HPDE6-E6E7 (cell line): ENCODE results near the gene HOXD8.

Experiments
- DNase-seq: peaks from one replicate; pipeline ENCODE4 v3.0.0; 2011; ENCODE audit warnings: missing footprints; ENCODE audit errors: extremely low spot score

Gene HOXD8

DNA sequence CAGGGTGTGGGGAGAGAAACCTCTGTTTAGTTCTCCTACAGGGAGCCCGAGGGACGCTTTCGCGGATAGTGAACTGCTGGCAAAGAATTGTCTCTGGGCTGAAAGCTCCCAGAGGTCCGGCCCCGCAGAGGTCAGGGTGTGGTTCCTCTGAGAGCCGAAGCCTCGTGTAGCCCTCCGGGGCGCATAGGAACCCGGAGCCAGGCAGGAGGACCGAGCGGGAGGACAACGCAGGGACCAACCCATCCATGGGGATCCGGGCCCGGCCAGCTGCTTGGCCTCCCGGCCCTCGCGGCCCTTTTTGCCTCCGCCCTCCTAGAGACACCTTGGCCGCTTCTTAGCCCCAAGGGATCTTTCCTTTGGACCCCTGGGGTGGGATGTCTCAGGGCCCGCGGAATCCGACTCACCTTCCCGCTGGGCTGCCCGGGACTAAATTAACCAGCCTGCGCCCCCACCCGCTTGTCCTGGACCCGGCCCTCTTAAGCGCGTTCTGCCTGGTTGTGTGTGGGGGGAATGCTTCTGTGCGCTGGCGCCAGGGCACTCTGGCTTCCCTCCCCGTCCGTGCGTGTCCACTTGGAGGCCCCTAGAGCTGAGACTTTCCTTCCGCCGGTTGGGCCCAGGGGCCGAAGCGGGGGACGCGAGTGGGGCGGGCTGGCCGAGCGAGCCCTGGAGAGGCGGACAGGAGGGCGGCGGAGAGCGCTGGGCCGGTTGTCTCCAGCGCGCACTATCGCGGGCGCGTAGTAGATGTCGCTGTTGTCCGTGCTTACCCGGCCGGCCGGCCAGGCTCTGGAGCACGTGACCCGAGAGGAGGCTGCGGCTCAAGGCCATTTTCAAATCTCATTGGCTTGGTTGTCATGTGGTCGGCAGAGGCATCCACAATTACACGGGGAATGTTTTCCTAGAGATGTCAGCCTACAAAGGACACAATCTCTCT is 13.4 kb upstream of the HOXD8 start, which contains the start of gene HOXD10:
Gene HOXD10, plus strand, starts transcription at position 896 of the 931 bp plus-strand sequence. CDS start 56 bp downstream, outside the sequence.
- DNase-seq = no peak

DNA sequence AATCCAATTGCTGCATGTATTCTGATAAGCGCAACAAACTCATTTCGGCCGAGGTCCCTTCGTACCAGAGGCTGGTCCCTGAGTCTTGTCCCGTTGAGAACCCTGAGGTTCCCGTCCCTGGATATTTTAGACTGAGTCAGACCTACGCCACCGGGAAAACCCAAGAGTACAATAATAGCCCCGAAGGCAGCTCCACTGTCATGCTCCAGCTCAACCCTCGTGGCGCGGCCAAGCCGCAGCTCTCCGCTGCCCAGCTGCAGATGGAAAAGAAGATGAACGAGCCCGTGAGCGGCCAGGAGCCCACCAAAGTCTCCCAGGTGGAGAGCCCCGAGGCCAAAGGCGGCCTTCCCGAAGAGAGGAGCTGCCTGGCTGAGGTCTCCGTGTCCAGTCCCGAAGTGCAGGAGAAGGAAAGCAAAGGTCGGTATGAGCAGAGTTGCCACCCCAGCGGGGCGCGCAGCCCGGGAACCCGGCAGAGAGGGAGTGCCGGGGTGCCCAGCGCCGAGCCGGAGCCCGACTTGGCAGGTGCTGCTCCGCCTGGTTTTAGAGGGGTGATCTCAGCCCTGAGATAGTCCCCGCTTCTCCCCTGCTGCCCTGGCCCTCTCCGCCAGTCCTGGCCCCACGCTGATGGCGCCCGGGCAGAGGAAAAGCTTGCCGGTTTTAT is 12.2 kb upstream of the HOXD8 start:
- DNase-seq = no peak

DNA sequence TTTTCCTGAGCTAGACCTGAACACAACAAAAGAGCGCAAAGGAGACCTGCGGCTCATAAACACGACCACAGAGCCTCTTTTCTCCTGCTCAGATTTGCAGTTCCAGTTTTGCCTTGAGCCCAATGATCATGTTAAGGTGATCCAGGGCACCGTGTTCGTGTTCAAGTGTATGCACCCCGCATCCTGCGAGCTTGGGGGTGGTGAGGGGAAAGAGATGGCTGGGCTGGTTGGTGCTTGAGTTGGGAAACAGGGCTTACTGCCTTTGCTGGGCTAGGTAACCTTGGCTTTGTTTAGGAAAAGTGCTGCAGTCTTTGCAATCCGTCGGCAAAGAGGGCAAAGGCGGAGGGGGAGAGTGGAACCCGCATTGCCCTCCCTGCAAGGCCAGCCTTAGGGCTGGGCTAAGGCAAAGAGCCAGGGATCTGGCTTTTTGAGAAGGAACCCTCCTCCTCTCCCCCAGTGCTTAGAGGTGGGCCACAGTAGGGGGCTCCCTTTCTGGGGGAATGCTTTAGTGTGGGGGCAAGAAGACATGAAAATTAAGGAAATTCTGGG is 11.6 kb upstream of the HOXD8 start:
- DNase-seq = no peak

DNA sequence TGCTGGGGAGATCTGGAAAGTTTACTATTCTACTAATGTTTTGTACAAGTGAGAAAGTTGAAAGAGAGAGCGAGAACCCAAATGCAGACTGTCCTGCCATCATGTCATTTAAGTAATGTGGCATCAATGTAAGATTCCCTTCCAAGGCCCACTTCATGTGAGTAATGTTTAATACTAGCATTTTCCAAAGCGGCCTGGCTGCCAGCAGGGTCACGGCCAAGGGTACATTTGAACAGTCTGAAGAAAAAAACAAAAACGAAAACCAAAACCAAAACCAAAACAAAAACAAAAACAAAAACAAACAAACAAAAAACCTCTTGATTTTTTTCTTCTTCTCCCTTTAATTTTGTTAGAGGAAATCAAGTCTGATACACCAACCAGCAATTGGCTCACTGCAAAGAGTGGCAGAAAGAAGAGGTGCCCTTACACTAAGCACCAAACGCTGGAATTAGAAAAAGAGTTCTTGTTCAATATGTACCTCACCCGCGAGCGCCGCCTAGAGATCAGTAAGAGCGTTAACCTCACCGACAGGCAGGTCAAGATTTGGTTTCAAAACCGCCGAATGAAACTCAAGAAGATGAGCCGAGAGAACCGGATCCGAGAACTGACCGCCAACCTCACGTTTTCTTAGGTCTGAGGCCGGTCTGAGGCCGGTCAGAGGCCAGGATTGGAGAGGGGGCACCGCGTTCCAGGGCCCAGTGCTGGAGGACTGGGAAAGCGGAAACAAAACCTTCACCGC is 10.7 kb upstream of the HOXD8 start:
- DNase-seq = no peak

DNA sequence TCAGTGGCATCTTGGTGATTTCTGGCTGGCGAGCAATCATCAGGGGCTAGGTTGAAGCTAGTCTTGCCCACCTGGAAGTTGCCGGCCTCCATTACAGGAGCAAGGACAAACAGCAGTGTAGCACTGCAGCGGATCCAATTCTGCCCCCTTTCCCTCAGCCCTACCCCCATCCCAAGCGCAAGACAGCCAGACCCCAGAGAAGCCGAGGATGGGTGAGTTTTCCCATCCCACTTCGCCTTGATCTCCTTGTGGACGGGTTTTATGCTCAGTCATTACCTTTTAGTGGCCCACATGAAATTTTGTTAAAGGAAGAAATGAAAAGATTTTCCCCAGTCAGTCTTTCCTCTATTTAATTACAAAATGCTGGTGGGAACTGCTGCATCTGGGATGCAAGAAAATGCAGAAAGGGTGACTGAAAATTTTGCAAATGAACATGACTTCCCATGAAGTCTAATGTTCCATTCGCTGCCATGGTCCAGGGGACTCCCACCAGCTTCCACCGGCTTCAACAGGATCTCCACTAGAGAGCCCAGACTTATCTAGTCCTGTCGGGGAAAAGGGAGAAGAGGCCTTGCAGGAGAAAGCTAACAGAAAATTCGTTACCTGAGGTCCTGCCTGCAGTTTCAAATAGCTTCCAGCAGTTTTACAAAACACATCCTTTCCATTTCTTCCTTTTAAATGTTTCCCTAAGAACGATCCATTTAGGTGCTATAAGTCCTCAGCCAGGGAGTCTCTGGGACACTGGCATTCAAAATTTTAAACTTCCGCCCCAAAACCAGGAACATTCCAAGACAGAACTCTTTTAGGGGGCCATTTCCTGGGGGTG is 8.9 kb upstream of the HOXD8 start:
- no peak for DNase-seq

DNA sequence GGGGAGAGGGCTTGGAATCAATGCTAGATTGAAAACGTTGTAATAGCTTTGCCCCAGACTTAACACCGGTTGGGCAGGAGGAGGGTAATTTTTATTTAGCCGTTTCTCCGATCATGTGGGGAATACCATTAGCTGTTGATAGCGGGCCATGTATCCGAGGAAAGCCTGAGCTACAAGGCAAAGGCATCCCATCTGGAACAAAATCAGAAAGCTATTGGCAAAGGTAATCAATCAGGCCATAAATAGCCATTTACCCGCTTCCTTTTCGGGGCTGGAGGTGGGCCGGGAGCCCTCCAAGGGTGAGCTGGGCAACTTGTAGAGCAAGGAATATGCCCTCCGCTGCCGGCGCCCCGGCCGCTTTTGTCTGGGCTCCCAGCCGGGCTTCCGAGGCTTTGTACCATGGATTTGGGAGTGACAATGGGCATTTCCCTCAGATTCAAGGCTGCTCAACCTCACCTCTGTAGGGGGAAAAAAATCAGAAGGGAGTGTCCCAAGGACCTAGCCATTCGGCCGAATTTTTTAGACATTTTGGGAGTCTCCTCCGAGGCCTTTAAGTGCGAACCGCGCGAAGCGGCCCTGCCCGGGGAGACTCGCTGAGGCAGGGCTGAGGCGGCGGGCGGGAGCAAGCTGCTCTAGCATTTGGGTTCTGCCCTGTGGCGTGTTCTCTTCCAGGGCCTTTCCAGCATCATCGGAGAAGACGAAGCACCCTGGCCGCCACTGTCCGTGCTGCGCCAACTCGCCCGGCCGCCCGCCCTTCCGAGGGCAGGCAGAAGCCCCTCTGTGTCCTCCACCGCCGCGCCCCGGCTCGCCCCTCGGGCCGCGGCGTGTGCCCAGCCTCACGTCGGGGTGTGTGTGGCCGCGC is 8.1 kb upstream of the HOXD8 start:
- no peak for DNase-seq

DNA sequence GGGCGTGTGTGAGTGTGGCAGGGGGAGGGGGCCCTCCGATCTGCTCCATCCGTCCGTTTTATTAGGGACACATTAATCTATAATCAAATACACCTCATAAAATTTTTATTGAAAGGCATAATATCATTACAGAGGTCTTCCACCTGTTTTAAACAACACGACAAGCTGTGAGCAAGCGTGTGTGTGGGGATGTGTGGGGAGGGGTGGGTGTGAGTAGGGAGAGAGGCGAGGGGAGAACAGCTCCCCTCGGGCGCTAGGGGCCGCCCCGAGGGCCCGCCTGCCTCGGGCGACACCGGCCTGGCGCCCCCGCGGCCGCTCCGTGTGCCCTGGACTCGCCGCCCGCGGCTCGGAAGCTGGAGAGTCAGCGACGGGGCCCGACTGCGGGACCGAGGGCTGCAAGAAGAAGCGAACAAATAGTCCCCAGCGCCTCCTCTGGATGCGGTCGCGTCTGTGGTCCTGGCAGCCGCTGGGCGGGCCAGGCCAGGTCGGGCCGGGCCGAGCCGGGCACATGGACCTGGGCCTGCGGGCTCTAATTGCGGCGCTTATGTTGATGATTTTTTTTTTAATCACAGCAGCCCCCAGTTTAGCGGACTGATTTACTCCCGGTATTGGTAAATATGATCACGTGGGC is 7.3 kb upstream of the HOXD8 start:
- DNase-seq = no peak

DNA sequence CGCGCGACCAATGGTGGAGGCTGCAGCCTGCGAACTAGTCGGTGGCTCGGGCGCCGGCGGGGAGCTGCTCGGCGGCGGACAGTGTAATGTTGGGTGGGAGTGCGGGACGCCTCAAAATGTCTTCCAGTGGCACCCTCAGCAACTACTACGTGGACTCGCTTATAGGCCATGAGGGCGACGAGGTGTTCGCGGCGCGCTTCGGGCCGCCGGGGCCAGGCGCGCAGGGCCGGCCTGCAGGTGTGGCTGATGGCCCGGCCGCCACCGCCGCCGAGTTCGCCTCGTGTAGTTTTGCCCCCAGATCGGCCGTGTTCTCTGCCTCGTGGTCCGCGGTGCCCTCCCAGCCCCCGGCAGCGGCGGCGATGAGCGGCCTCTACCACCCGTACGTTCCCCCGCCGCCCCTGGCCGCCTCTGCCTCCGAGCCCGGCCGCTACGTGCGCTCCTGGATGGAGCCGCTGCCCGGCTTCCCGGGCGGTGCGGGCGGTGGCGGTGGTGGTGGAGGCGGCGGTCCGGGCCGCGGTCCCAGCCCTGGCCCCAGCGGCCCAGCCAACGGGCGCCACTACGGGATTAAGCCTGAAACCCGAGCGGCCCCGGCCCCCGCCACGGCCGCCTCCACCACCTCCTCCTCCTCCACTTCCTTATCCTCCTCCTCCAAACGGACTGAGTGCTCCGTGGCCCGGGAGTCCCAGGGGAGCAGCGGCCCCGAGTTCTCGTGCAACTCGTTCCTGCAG is 6.7 kb upstream of the HOXD8 start, which contains the start of gene HOXD9:
Gene HOXD9, plus strand, starts transcription at position 37 of the 728 bp plus-strand sequence. Its CDS starts 50 bp downstream, at position 87.
- no peak for DNase-seq

DNA sequence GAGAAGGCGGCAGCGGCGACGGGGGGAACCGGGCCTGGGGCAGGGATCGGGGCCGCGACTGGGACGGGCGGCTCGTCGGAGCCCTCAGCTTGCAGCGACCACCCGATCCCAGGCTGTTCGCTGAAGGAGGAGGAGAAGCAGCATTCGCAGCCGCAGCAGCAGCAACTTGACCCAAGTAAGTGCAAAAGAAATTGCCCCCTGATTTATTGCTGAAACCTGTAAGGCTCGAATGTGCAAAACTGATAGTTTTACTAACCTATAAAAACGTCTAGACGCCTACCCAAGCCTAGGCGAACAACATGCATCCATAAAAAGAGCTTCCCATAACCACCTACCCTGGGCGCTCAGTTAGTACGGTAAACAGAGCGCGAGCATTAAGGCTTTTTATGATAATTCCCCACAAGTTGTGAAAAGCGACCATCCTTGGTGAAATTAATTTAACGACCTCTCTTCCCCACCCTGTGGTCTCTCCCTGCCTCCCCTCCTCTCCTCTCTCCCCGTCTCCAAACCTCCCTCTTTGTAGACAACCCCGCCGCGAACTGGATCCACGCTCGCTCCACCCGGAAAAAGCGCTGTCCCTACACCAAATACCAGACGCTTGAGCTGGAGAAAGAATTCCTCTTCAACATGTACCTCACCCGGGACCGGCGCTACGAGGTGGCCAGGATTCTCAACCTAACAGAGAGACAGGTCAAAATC is 5.9 kb upstream of the HOXD8 start:
- no peak for DNase-seq

DNA sequence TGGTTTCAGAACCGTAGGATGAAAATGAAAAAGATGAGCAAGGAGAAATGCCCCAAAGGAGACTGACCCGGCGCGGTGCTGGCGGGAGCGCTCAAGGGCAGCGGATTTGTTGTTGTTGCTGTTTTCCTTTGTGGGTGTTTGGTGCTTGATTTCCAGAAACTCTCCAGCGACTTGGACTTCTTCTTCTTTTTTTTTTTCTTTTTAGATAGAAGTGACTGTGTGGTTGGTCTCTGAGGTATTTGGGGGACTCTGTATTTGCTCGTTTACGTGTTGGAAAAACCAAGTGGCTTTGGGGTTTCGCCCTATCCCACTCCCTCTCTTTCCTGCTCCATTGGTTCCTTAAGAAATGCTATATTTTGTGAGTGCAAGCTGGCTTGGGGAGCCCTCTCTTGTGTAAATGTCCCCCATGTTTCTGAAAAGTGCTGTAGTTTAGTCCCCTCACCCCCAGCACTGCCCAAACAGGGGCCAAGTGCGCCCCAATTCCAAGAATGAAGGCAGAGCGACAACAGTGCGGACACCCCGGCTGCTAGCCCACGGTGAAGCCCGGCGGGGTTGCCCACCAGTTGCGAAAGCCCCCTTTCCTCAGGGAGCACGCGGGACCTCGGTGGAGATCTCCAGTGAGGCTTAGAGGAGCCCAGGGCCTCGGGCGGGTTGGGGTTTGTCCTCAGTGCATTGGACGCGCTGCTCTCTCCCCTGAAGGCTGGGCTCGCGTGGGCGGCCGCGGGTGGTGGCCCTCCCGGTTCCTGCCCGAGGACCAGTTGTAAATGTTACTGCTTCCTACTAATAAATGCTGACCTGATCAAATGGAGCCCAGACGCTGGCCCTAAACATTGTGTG is 5.2 kb upstream of the HOXD8 start:
- DNase-seq = no peak

DNA sequence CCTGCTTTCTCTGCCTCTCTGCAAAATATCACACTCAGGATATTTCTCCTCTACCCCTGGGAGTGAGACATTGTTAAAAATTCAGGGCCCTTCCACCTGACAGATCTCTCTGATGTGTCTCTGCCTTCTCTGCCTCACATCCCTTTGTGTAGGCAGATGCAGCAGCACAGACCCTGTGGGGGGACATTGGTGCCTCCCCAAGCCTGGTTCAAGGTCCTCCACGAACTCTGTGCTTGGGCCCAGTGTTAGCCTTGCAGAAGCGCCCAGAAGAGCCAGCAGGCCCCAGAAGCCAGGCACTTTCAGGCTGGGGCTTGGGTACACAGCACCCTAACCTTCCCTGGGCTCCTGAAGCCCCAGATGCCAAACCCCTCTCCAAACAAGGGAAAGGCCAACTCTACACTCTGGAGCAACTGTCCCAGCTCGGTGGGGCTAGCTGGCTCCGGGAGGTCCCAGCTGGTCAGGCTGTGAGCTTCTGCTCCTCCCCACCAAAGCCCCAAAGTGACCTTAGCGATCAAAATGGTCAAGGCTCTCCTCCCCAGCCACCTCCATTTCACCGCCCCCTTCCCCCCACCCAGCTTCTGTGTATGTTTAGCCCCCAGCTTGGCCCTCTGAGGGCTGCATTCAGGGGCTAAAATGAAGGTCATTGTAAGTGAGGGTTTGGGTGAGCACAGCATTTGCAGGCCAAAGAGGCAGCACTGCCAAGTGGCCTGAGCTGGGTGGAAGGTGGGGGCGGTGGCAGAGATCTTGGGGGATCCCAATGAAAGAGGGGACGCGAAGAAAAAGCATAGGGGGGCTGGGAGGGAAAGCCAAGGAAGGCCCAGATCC is 4.3 kb upstream of the HOXD8 start:
- DNase-seq = no peak

DNA sequence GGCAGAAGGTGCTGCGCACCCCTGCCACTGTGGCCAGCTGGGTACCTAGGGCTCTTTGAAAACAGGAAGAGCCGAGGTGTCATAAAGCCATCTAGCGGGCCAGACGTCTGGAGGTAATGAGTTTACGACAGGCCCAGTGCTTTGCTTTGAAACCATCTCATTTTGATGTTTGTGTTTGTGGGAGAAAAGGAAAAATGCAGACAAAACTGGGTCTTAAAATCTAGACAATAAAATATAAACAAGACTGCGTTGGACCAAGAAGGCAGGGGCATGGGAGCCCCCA is 3.8 kb upstream of the HOXD8 start:
- no peak for DNase-seq

DNA sequence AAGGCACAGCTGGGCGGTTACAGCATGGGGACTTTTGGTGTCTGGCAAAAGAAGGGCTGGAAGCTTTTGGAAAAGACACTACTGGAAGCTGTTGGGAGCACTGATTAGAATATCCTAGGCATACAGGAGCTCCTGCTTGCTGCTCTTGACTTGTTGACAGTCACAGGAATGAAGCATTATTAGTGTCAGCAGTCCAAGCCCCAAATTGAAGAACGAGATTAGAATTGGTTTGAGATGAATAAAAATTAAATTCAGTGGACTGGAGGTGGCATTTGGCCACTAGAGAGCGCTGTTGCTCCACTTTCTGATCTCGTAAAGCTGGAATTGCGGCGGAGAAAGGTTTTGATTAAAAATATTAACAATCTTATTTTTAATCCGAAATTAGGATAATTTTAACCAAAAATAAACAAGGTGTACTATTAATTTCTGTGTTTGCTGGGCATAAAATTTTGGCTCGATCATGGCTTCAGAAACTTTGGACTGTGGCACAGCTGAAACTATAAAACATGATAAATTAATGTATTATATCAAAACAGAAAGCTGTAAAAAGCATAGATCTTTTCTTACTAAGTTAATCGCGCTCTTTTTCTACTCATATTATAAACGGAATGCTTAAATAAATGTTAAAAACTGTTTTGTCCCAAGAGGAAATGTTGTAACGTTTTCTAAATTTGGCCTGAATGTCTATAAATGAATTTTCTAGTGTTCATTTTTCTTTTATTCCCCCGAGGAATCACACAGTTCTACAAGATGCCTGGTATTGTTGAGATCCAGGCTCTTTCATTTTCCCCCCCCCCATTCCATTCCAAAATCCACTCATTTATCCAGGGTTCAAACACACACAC is 2.4 kb upstream of the HOXD8 start:
- DNase-seq = no peak

DNA sequence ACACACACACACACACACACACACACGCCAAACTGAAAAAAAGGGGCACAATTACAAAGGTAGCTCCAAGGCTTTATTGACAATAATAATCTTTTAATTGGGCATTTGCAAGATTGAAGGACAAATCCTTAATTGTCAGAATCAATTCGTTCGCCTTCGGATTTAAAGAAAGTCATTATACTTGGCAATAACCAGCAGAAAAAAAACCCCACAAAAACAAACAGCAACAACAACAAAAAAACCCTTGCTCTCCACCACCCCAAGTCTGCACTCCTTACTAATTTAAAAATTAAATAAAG is 1.8 kb upstream of the HOXD8 start:
- no peak for DNase-seq

DNA sequence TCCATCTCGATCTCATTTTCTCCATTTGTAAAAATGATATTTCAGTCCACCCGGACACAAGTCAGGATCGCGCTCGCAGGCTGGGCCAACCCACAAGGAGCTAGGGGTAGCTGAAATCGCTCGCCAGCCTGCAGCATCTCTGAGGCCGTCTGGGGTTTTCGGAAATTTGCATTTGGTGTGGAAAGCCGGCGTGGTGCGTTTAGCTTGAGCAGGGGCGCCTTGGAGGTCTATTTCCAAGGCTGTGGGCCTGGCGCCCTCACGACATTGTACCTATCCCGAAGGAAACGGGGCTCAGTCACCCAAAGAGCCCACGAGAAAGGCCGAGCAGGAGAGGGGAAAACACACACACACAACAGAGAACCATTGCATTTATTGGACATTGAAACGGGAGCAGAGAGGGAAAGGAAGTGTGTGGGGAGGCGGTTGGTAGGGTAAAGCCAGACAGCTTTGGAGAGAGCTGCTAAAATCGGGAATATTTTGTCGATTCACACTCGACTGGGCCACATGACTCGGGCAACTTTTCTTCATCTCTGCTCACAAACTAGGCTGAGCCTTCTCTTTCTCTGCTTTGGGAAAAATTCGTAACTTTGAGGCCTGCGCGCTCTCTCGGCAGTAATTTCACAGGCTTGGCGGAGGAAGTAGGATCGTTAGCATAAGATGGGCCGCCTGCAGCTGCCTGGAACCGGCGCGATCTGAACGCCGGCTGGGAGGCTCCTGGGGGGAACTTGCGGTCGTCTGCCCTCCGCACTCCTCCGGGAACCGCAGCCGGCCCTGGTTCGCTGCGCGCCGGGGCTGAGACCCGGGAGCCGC is 1.1 kb upstream of the HOXD8 start:
- DNase-seq = no peak
